Subcutaneous adipose tissue (tissue), 4 donors: ENCODE data around the gene PLCD1. TPM values are rescaled to one million over a fixed set of nuclear protein-coding genes. Genes with fewer than 3 reads are reported as not detected.

Experiments
- total RNA-seq, 4 donors: library from RNA; depleted of rRNA; stranded (reverse); fragments of >200 nt; gene quantifications; one replicate each; pipeline ENCODE4 v1.1.0, GENCODE V29; 2016
- TF ChIP-seq, protein P1 (sequence below): fragments of 450-650 bp; IDR thresholded peaks from one replicate; pipeline ENCODE4 v1.5.1; 2016; ENCODE audit warnings: low read depth, mild to moderate bottlenecking, control low read depth, antibody characterized with exemption, moderate library complexity

PLCD1 gene
- total RNA-seq, 4 donors from 2014 or later = 17.4 to 34.8 (median 25.2) TPM

GRCh38 chr3:38039899-38040261 lies 10.4 kb upstream of the PLCD1 start:
- TF ChIP-seq, protein P1, sequence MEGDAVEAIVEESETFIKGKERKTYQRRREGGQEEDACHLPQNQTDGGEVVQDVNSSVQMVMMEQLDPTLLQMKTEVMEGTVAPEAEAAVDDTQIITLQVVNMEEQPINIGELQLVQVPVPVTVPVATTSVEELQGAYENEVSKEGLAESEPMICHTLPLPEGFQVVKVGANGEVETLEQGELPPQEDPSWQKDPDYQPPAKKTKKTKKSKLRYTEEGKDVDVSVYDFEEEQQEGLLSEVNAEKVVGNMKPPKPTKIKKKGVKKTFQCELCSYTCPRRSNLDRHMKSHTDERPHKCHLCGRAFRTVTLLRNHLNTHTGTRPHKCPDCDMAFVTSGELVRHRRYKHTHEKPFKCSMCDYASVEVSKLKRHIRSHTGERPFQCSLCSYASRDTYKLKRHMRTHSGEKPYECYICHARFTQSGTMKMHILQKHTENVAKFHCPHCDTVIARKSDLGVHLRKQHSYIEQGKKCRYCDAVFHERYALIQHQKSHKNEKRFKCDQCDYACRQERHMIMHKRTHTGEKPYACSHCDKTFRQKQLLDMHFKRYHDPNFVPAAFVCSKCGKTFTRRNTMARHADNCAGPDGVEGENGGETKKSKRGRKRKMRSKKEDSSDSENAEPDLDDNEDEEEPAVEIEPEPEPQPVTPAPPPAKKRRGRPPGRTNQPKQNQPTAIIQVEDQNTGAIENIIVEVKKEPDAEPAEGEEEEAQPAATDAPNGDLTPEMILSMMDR = no peak

DNA sequence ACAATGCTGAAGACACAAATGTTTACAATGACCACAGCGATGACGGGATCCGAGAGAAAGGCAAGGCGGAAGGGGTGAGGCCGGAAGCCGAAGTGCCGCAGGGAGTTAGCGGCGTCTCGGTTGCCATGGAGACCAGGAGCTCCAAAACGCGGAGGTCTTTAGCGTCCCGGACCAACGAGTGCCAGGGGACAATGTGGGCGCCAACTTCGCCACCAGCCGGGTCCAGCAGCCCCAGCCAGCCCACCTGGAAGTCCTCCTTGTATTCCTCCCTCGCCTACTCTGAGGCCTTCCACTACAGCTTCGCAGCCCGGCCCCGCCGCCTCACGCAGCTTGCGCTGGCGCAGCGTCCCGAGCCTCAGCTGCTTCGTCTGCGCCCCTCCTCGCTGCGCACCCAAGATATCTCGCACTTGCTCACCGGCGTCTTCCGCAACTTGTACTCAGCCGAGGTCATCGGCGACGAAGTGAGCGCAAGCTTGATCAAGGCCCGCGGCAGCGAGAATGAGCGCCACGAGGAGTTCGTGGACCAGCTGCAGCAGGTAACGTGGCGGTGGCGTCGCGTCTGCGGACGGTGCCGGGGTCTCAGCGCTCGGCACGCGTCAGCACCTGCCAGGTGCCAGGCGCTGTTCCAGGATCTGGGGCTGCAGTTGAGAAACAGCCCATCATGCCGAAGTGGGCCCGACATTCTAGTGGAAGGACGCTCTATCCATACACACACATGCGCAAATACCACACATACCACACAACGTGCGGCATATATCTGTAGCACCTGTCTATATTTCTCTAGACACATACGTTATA lies 9.9 kb upstream of the PLCD1 start, which contains the start of gene DLEC1:
TSS of gene DLEC1 (plus strand) at position 108 of the 798 bp plus-strand sequence. CDS start at position 126, 18 bp downstream.
- TF ChIP-seq, protein P1 = no peak

- TF ChIP-seq, protein P1 = no peak
Measured at GRCh38 chr3:38038447-38038911, 9.0 kb upstream of the PLCD1 start.

DNA sequence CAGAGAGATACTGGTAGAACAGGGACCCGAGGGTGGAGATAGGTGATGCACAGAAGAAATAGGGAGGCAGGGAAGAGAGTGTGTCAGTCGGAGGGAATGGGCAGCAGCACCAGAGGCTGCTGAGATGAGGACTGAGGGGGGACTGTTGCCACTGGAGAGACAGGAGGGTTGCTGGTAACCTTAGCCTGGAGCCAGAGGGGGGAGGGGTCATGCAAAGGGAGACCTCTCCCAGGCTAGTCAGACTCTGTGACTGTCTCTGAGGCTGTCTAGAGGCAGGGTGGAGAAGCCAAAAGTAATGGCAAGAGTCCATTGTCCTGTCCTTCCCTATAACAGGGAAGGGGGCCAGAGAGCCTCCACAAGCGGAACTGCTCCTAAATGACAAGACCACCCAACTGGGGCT lies 7.5 kb upstream of the PLCD1 start:
- TF ChIP-seq, protein P1 = no peak

DNA sequence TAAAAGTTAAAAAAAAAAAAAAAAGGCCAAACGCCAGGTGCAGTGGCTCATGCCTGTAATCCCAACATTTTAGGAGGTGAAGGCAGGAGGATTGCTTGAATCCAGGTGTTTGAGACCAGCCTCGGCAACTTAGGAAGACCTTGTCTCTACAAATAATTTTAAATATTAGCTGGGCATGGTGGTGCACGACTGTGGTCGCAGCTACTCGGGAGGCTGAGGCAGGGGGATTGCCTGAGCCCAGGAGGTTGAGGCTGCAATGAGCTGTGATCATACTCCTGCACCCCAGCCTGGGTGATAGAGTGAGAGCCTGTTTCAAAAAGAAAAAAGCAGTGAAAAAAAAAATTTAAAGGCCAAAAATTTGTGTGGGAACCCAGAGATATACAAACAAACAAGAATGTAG lies 6.8 kb upstream of the PLCD1 start:
- TF ChIP-seq, protein P1 = no peak

- TF ChIP-seq, protein P1 = no peak
Measured at GRCh38 chr3:38032328-38032865, 3.0 kb upstream of the PLCD1 start.

- TF ChIP-seq, protein P1 = no peak
Measured at GRCh38 chr3:38031022-38031994, 1.9 kb upstream of the PLCD1 start.
